ENCODE data around the gene TNFRSF14.
A peak's percentile ranks its signal among the peaks of the same experiment; 100 is the strongest.
"Not testable (repeated sequence)": the region's sequence is repeated elsewhere in the genome, so short reads cannot be mapped to it uniquely, and the experiment has no call there.

TNFRSF14 gene

GRCh38 chr1:2566101-2567045 is 10.2 kb downstream of the TNFRSF14 start:
- DNase-seq: no peak

DNA sequence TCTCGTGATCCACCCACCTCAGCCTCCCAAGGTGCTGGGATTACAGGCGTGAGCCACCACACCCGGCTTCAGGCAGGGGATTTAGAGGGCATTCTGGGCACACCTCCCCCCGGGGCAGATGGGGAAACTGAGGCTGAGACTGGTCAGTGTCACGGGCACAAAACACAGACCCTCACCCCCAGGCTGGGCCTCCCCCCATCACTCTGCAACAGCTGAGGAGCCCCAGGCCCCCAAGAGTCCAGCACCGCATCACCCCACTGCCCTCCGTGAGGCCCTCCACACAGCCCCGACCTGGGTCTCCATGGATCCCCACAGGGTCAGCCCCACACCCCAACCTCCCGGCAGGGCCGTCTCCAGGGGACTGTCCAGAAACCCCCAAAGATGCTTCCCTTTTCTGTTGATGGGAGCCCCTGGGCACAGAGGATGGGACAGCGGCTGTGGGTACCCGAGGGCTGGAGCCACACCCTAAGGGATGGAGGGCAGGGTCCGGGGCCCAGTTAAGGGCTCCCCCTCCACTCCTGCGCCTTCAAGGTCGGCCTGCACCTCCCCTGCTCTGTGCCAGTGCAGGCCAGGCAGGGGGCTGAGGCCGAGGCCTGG is 11.0 kb downstream of the TNFRSF14 start:
- no peak for DNase-seq

DNA sequence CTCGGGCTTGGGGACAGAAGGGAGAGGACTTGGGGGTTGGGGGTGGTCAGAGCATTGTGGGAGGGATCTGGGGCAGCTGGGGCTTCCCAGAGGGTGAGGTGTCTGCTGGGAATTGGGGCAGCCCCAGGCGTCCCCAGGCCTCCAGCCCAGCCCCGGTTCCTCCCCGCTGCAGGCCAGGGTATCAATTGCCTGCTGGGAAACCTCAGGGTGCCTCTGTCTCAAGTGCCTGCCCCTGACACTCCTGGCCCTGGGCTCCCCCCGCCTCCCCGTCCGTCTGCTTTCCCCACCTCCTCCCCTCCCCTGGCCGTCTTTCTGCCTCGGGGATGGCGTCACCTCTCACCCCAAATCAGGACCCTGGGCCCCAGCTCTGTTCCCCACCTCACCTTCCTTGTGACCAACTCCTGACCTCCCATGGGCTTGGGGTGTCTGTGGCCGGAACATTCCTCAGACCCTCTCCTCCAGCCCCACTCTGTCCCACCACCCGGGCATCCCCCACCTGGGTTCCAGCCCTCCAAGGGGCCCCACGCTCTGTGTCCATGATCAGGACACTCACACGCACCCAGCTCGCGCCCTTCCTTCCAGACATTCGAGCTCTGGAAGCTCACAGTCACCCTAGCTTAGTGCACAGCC is 12.1 kb downstream of the TNFRSF14 start:
- DNase-seq: not testable (repeated sequence)

- DNase-seq: no peak
Measured at GRCh38 chr1:2569060-2569459, 12.9 kb downstream of the TNFRSF14 start.

- DNase-seq: not testable (repeated sequence)
Measured at GRCh38 chr1:2569703-2570102, 13.5 kb downstream of the TNFRSF14 start.

- no peak for DNase-seq
Measured at GRCh38 chr1:2570332-2570731, 14.2 kb downstream of the TNFRSF14 start.

GRCh38 chr1:2571348-2571747 is 15.2 kb downstream of the TNFRSF14 start:
- no peak for DNase-seq

DNA sequence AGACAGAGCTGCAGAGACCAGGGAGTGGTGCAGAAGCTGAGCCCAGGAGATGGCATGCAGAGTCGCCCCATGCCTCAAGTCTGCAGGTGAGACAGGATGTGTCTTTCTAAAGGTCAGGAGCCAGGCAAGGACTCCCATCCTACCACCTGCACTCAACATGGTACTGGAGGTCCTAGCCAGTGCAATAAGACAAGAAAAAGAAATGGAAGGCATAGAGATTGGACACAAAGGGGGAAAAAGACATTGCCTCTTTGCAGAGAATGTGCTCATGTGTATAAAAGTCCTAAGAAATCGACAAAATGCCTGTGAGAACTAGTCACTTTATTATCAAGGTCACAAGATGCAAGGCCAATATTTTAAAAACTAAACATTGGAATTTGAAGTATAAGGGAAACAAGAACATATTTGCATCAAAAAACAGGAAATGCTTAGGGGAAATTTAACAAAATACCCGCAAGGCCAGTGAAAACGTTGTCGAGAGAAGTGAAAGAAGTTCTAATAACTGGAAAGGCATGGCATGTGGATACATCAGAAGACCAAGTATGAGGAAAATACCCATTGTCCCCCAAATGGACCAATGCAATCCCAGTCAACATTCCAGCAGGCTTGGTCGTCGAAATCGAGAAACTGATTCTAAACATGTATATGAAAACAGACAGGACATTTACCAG is 17.2 kb downstream of the TNFRSF14 start:
- DNase-seq: no peak

GRCh38 chr1:2574350-2574749 is 18.2 kb downstream of the TNFRSF14 start:
- DNase-seq: no peak

GRCh38 chr1:2575801-2576663 is 19.9 kb downstream of the TNFRSF14 start:
- no peak for DNase-seq

- DNase-seq: not testable (repeated sequence)
Measured at GRCh38 chr1:2577565-2578075, 21.4 kb downstream of the TNFRSF14 start.

GRCh38 chr1:2578758-2579118 is 22.6 kb downstream of the TNFRSF14 start:
- DNase-seq: no peak

DNA sequence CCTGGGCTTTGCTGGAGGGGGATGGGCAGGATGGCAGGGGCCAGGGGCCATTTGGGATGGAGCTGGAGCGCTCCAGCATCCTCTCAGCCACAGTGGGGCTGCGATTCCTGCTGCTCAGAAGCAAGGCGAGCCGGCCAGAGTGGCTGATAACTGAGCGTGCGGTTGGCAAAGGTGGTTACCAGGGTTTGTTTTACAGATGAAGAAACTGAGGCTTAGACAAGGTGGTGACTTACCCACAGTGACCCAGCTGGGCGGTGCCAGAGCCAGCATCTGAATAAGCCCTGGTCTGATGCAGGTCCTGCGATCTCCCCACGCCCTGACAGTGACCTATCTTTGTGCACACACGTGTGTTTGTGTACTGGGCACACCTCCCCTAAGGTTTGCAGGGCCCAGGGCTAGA is 24.5 kb downstream of the TNFRSF14 start:
- DNase-seq: no peak

- DNase-seq: peak in 5 of 58 donors; percentile 4 to 33 (median 13)
Measured at GRCh38 chr1:2582391-2582790, 26.2 kb downstream of the TNFRSF14 start.

GRCh38 chr1:2583331-2583791 is 27.2 kb downstream of the TNFRSF14 start:
- DNase-seq: no peak

GRCh38 chr1:2583871-2584351 is 27.7 kb downstream of the TNFRSF14 start:
- no peak for DNase-seq

DNA sequence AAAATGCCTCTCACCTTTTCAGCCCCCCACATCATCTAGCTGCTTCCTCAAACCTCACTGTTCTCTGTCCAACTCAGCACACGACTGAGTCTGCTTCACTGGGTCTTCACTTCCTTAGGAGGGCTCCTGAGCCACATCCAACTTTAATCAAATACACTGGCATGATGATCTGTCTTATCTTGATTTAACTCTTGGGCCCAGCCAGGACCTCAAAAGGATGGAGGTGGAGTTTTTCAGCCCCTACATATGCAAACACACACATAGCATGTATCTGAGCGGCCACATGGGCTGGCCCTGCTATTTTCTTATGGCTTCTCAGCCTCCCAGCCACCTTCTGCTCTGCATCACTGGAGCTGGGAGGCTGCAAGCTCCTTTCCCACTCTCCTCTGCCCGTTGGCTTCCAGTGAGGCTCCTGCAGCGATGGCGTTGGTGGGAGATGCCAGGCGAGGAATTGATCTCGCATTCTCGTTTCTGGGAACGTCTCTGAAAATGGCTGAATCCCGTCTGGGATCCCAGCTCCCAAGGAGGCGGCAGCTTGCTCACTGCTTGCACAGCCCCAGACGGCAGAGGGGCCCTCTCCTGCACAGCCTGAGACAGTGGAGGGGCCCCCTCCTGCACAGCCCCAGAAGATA is 28.6 kb downstream of the TNFRSF14 start:
- peak in 4 of 58 donors; percentile 33 to 55 (median 52) for DNase-seq

DNA sequence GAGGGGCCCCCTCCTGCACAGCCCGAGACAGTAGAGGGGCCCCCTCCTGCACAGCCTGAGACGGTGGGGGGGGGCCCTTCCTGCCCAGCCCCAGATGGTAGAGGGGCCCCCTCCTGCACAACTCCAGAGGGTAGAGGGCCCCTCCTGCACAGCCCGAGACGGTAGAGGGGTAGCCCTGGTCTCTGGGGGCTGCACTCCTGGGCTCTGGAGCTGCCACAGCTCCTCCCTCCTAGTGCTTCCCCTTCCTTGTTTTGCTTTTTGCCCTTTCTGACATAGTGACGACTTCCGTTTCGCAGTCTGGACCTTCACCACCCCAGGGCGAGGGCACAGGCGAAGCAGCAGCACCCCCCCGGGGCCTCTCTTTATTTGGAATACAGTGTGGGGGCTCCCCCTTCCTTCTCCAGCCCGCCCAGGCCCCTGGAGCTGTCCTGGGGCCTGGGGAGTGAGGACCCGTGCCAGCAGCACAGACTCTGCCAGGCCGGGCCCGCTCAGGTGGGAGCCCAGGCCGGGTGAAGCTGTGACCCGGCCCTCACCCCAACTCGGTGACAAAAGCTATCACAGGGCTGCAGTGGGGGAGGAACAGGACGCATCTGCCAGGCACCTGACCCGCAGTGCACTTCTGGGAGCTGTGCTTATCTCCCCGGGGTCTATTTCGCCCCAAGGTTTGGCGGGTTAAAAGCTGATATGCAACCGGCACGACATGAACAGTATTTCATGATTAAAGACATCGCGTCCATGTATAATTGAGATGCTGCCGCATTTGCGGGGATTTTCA is 29.3 kb downstream of the TNFRSF14 start:
- DNase-seq: peak in 44 of 58 donors; percentile 19 to 75 (median 48)

Data from anterior cingulate cortex (tissue), 58 donors.